ENCODE measurements around the gene HACL1. TPM values are rescaled to one million over a fixed set of nuclear protein-coding genes. Genes with fewer than 3 reads are reported as not detected.
A peak's percentile ranks its signal among the peaks of the same experiment; 100 is the strongest.
"Not testable (repeated sequence)": the region's sequence is repeated elsewhere in the genome, so short reads cannot be mapped to it uniquely, and the experiment has no call there.

Gene HACL1
- total RNA-seq, 2 experiments from 2014 or later: 24.9 to 29.5 TPM

DNA sequence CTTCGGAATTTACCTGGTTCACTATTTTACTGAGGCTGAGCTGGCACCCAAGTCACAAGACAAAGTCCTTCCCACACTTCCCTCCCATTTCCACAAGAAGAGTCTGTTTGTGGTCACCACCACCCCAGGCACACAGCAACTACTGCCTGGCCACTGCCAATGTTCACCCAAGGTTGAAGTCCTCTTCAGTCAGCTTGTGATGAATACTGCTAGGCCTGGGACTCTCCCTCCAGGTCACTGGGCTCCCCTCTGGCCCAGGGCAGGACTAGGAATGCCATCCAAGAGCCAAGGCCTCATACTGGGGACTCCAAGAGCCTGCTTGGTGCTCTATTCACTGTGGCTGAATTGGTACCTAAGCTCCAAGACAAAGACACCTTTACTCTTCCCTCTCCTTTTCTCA is 49.5 kb downstream of the HACL1 start:
- no peak for DNase-seq
- H3K27me3 Mint-ChIP-seq: peaks cover 2% of the 10 kb centered on the region
- no peak overlapping the region for H3K27ac Mint-ChIP-seq
- no peak for ATAC-seq (ENCODE audit: low read depth)
- H3K36me3 Mint-ChIP-seq: peaks cover 31% of the 10 kb centered on the region
- peaks cover 8% of the 10 kb centered on the region for H3K9me3 Mint-ChIP-seq
- H3K4me1 Mint-ChIP-seq: peaks cover 17% of the 10 kb centered on the region
- H3K4me3 Mint-ChIP-seq: no peak overlapping the region
- POLR2A ChIA-PET: interaction anchor here (0.6 to 0.8 kb wide), 2 partner anchors 16 to 151 kb away, joined by 3 read pairs; no protein-coding TSS in a partner anchor

DNA sequence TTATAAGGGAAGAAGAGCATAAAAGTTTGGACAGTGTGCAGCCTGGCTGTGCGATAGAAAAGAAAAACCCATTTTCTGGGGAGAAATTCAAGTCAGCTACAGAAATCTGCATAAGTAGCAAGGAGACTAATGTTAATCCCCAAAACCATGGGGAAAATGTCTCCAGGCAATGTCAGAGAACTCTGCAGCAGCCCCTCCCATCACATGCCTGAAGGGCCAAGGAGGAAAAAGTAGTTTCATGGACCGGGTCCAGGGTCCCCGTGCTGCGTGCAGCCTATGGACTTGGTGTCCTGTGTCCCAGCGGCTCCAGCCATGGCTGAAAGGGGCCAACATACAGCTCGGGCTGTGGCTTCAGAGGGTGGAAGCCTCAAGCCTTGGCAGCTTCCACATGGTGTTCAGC is 51.5 kb downstream of the HACL1 start:
- Mint-ChIP-seq H3K27ac (no peak overlapping the region), H3K27me3 (peaks cover 5% of the 10 kb centered on the region), H3K4me3 (no peak overlapping the region), H3K36me3 (peaks cover 39% of the 10 kb centered on the region), H3K4me1 (peaks cover 6% of the 10 kb centered on the region), H3K9me3 (peaks cover 18% of the 10 kb centered on the region)
- no peak for ATAC-seq (ENCODE audit: low read depth)
- POLR2A ChIA-PET: no interaction called here
- no peak for DNase-seq

- H3K36me3 Mint-ChIP-seq: peaks cover 40% of the 10 kb centered on the region
- no peak overlapping the region for H3K27ac Mint-ChIP-seq
- peaks cover 40% of the 10 kb centered on the region for H3K4me1 Mint-ChIP-seq
- DNase-seq: no peak
- peaks cover 5% of the 10 kb centered on the region for H3K27me3 Mint-ChIP-seq
- POLR2A ChIA-PET: no interaction called here
- peaks cover 11% of the 10 kb centered on the region for H3K9me3 Mint-ChIP-seq
- H3K4me3 Mint-ChIP-seq: no peak overlapping the region
- ATAC-seq (ENCODE audit: low read depth): no peak
Observed at GRCh38 chr3:15542614-15543013, 58.8 kb downstream of the HACL1 start.

GRCh38 chr3:15541371-15541770 is 60.0 kb downstream of the HACL1 start:
- POLR2A ChIA-PET: no interaction called here
- peaks cover 52% of the 10 kb centered on the region for H3K4me1 Mint-ChIP-seq
- H3K9me3 Mint-ChIP-seq: peaks cover 5% of the 10 kb centered on the region
- ATAC-seq (ENCODE audit: low read depth) (no peak), DNase-seq (no peak)
- H3K27me3 Mint-ChIP-seq: no peaks in the 10 kb centered on the region
- peak overlapping the region; percentile 72 for H3K27ac Mint-ChIP-seq
- peaks cover 35% of the 10 kb centered on the region for H3K36me3 Mint-ChIP-seq
- peak overlapping the region; percentile 29 for H3K4me3 Mint-ChIP-seq

GRCh38 chr3:15539066-15539465 is 62.3 kb downstream of the HACL1 start:
- Mint-ChIP-seq H3K4me3 (no peak overlapping the region), H3K9me3 (no peaks in the 10 kb centered on the region), H3K27ac (no peak overlapping the region), H3K36me3 (peaks cover 24% of the 10 kb centered on the region), H3K4me1 (peaks cover 63% of the 10 kb centered on the region), H3K27me3 (no peaks in the 10 kb centered on the region)
- DNase-seq (no peak), ATAC-seq (ENCODE audit: low read depth) (no peak)
- POLR2A ChIA-PET: no interaction called here

DNA sequence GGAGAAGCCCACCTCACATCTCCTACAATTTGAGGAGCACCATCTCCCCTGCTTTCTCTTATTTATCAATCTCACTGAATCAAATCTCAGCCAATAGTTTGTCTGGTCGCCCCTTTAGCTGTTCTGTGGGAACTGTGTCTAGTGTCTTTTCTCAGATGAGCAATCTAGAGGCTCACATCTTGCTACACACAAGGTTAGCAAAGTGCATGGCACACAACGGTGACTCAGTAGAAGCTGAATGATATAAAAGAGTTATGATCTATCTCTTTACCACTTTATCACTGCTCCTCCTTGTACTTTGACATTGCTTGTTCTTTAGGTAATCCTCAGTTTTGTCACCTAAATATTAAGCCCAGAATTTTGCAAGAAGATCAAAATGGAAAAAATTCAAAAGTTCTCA is 63.0 kb downstream of the HACL1 start:
- Mint-ChIP-seq H3K27ac (peak overlapping the region; percentile 71), H3K36me3 (peaks cover 23% of the 10 kb centered on the region), H3K4me1 (peaks cover 60% of the 10 kb centered on the region), H3K4me3 (no peak overlapping the region), H3K9me3 (no peaks in the 10 kb centered on the region), H3K27me3 (no peaks in the 10 kb centered on the region)
- ATAC-seq (ENCODE audit: low read depth) (no peak), DNase-seq (no peak)
- POLR2A ChIA-PET: interaction anchor here (0.8 kb wide), 1 partner anchor 19 kb away, joined by 4 read pairs; no protein-coding TSS in a partner anchor

DNA sequence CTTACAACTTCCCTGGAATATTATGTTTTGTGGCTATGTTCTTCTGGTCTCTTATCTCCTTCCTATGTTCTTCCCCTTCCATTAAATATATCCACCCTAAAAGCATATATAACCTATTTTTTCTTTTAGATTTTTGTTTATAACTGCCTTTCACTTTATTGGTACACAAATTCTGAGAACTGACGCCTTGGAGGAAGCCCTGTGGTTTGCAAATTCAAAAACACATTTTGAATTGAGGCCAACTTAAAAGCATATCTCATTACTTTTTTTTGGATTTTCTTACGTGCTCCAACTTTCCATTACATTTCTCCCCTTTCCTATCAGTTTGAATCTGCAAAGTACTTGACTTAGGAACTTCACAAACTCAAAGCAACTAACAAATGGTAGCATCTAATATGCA is 64.5 kb downstream of the HACL1 start:
- DNase-seq (no peak), ATAC-seq (ENCODE audit: low read depth) (no peak)

DNA sequence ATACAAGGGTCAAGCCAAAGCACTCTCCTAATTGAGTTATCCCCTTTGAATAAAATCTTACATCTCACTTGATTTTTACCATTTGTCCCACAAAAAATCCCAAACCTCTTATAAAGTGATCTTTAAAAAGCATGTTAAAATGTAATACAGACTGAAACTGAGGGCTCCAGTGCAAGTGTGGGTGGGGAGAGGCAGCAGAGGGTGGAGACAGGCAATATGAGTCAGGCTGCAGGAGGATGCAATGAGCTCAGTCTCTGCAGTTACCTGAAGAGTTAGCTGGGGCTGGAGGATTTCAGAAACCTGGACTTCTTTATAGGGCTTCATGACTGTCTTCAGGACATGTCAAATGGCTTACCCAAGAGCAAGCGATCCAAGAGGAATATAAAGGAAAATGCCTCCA is 65.6 kb downstream of the HACL1 start:
- H3K4me3 Mint-ChIP-seq: peak overlapping the region; percentile 74
- peaks cover 53% of the 10 kb centered on the region for H3K4me1 Mint-ChIP-seq
- peaks cover 13% of the 10 kb centered on the region for H3K36me3 Mint-ChIP-seq
- DNase-seq: peak; percentile 44
- peak overlapping the region; percentile 94 for H3K27ac Mint-ChIP-seq
- ATAC-seq (ENCODE audit: low read depth): peak; percentile 99
- H3K27me3 Mint-ChIP-seq: no peaks in the 10 kb centered on the region
- H3K9me3 Mint-ChIP-seq: no peaks in the 10 kb centered on the region
- POLR2A ChIA-PET: interaction anchor here (0.9 to 1.2 kb wide), 3 partner anchors 12 to 21 kb away, joined by 3 to 9 read pairs (median 3); no protein-coding TSS in a partner anchor

More for the DNA sequence above, 64.5 kb downstream of the HACL1 start:
- Mint-ChIP-seq H3K27me3 (no peaks in the 10 kb centered on the region), H3K9me3 (no peaks in the 10 kb centered on the region), H3K4me1 (peaks cover 59% of the 10 kb centered on the region), H3K36me3 (peaks cover 23% of the 10 kb centered on the region), H3K4me3 (peak overlapping the region; percentile 74), H3K27ac (peak overlapping the region; percentile 94)
- POLR2A ChIA-PET: no interaction called here

- H3K27ac Mint-ChIP-seq; H3K27me3 Mint-ChIP-seq; ATAC-seq (ENCODE audit: low read depth); H3K36me3 Mint-ChIP-seq; DNase-seq; POLR2A ChIA-PET; H3K9me3 Mint-ChIP-seq; H3K4me3 Mint-ChIP-seq: not testable (repeated sequence)
- peaks cover 52% of the 10 kb centered on the region for H3K4me1 Mint-ChIP-seq
Observed at GRCh38 chr3:15532614-15533013, 68.8 kb downstream of the HACL1 start.

DNA sequence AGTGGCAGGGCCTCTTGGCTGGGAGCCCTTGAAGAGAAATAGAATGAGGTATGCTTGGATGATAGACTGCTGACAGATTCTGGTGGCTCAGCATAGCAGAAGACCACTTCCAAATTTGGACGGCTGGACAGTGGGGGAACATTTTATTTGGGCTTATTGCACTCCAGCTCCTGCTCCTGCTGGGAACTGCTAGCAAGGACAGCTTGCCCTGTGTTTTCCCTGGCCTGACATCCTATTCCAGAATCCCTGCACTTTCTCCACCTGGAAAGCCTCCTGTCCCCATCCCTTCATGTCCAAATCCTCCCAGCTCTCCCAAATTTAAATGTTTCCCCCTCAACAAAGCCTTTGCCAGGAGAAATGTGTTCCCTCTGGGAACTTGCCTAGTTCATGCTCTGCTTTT is 70.0 kb downstream of the HACL1 start:
- Mint-ChIP-seq H3K36me3 (no peaks in the 10 kb centered on the region), H3K27me3 (no peaks in the 10 kb centered on the region), H3K4me3 (no peak overlapping the region), H3K4me1 (peaks cover 40% of the 10 kb centered on the region), H3K27ac (no peak overlapping the region), H3K9me3 (no peaks in the 10 kb centered on the region)
- no peak for DNase-seq
- ATAC-seq (ENCODE audit: low read depth): no peak
- POLR2A ChIA-PET: no interaction called here

DNA sequence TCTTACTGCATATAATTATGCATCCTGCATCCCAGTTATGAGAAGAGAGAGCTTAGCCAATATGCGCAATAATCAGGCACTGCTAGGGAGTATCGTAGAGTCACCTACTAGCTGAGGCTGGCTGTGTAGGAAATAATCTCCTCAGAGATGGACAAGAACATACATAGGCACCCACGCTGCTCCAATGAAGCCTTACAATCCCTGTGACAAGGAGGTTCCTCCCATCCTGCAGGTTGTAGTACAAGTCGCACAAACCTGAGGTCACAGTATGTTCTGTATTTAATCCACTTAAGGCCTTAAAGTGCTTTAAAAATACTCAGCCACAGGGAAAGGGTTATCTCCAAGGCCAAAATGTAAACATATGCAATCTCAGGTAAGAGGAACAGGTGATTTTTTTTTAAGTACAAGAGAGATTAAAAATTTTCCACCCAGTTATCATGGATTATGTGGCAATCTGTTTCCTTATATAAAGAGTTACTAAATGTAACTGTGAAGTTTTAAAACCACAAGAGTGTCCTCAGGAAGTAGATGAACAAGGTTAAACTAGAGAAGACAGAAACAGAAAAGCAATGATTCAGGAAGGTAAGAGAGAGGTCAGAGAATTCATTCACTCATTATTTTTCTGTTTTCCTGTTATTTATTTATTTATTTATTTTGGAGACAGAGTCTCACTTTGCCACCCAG is 72.4 kb downstream of the HACL1 start:
- Mint-ChIP-seq H3K9me3 (no peaks in the 10 kb centered on the region), H3K4me3 (peak overlapping the region; percentile 46), H3K27me3 (peaks cover 4% of the 10 kb centered on the region), H3K36me3 (peaks cover 2% of the 10 kb centered on the region), H3K27ac (peak overlapping the region; percentile 67), H3K4me1 (peaks cover 25% of the 10 kb centered on the region)
- ATAC-seq (ENCODE audit: low read depth) (peak; percentile 67), DNase-seq (no peak)
- POLR2A ChIA-PET: interaction anchor here (0.8 kb wide), 1 partner anchor 15 kb away, joined by 5 read pairs; no protein-coding TSS in a partner anchor

DNA sequence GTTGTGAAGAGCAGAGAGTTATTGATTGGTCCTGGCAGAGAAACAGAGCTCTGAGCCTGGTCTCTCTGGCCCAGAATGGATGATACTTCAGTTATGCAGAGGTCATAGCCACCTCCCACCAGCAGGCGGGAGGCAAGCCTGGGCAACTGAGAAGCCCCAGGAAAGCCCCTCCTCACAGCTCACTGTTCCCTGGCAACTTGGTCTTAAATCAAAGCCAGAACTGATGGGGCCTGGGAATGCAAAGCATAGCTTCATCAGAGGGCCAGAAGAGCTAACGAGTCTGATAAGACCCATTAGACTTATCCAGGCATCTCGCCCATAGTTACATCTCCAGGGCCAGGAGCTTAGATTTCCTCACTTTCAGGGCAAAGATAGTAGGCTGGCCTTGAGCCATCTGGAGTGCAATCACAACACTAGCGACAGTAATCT is 74.3 kb downstream of the HACL1 start:
- H3K4me1 Mint-ChIP-seq: peaks cover 23% of the 10 kb centered on the region
- no peak overlapping the region for H3K4me3 Mint-ChIP-seq
- H3K27ac Mint-ChIP-seq: no peak overlapping the region
- H3K9me3 Mint-ChIP-seq: no peaks in the 10 kb centered on the region
- H3K36me3 Mint-ChIP-seq: peaks cover 2% of the 10 kb centered on the region
- POLR2A ChIA-PET: interaction anchor here (1.0 kb wide), 1 partner anchor 9 kb away, joined by 3 read pairs; no protein-coding TSS in a partner anchor
- peaks cover 4% of the 10 kb centered on the region for H3K27me3 Mint-ChIP-seq
- ATAC-seq (ENCODE audit: low read depth) (no peak), DNase-seq (no peak)

DNA sequence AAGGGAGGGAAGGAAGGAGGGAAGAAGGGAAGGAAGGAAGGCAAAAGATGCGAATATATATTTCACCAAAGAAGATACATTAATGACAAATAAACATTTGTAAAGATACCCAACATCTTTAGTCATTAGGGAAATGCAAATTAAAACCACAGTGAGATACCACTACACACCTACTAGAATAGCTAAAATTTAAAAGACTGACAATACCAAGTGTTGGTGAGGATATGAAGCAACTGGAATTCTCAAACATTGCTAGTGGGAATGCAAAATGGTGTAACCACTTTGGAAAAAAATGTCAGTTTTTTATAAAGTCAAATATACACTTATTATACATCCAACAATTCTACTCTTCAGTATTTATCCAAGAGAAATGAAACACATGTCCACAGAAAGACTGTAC is 75.6 kb downstream of the HACL1 start:
- Mint-ChIP-seq H3K9me3 (no peaks in the 10 kb centered on the region), H3K4me3 (no peak overlapping the region), H3K27me3 (peaks cover 6% of the 10 kb centered on the region), H3K36me3 (peaks cover 6% of the 10 kb centered on the region), H3K27ac (no peak overlapping the region), H3K4me1 (peaks cover 29% of the 10 kb centered on the region)
- POLR2A ChIA-PET: no interaction called here
- ATAC-seq (ENCODE audit: low read depth): no peak
- DNase-seq: no peak

Measured in activated naive CD8-positive, alpha-beta T cell treated with anti-CD3 and anti-CD28 coated beads, Interleukin-2, amount 10 ng/mL, durations not matched to agents 7 days and 5 days (primary cell).